Activated CD4-positive, alpha-beta T cell treated with anti-CD3 and anti-CD28 coated beads, Interleukin-2, amount 10 ng/mL, durations not matched to agents 24 days and 14 days (primary cell): ENCODE measurements around the gene SENP1. TPM values are rescaled to one million over a fixed set of nuclear protein-coding genes. Genes with fewer than 3 reads are reported as not detected.

Experiments
- DNase-seq: peaks from one replicate; pipeline ENCODE4 v3.0.0; 2022
- H3K27ac Mint-ChIP-seq: one replicate; pipeline ENCODE4 v1.8.0; 2022; ENCODE audit warnings: mild to moderate bottlenecking, mixed read lengths
- H3K27me3 Mint-ChIP-seq: one replicate; pipeline ENCODE4 v1.8.0; 2022; ENCODE audit warnings: mixed read lengths
- H3K36me3 Mint-ChIP-seq: one replicate; pipeline ENCODE4 v1.8.0; 2022; ENCODE audit warnings: low read depth, mild to moderate bottlenecking, mixed read lengths
- H3K4me1 Mint-ChIP-seq: one replicate; pipeline ENCODE4 v1.8.0; 2021; ENCODE audit warnings: mixed read lengths
- H3K4me3 Mint-ChIP-seq: one replicate; pipeline ENCODE4 v1.8.0; 2022; ENCODE audit warnings: mild to moderate bottlenecking, moderate library complexity, mixed read lengths
- H3K9me3 Mint-ChIP-seq: one replicate; pipeline ENCODE4 v1.8.0; 2021; ENCODE audit warnings: mixed read lengths
- intact Hi-C: fragments of 100-400 bp; cut with micrococcal nuclease; formaldehyde crosslinking; loops from one replicate; pipeline ENCODE4 v1.15.1; 2023
- total RNA-seq: library from RNA; stranded (reverse); gene quantifications from 2 replicates; pipeline ENCODE4 v1.2.3, GENCODE V29; 2022

Gene SENP1
- total RNA-seq, 1 donor from 2014 or later, result 58.6 TPM

- no peak overlapping the region for H3K4me3 Mint-ChIP-seq
- intact Hi-C loops, result no loop called here
- H3K27ac Mint-ChIP-seq, result no peak overlapping the region
- peaks cover 88% of the 10 kb centered on the region for H3K27me3 Mint-ChIP-seq
- no peaks in the 10 kb centered on the region for H3K9me3 Mint-ChIP-seq
- peaks cover 33% of the 10 kb centered on the region for H3K4me1 Mint-ChIP-seq
- DNase-seq, result no peak
- no peaks in the 10 kb centered on the region for H3K36me3 Mint-ChIP-seq
These were observed 100.2 kb downstream of the SENP1 start for GRCh38 chr12:48005750-48006021.

- Mint-ChIP-seq H3K36me3 (no peaks in the 10 kb centered on the region), H3K27me3 (peaks cover 91% of the 10 kb centered on the region), H3K4me1 (peaks cover 33% of the 10 kb centered on the region), H3K4me3 (no peak overlapping the region), H3K27ac (no peak overlapping the region), H3K9me3 (no peaks in the 10 kb centered on the region)
- DNase-seq, result no peak
- intact Hi-C loops, result no loop called here
These were observed 100.7 kb downstream of the SENP1 start for GRCh38 chr12:48005001-48005749.

GRCh38 chr12:48004053-48004941 is 101.6 kb downstream of the SENP1 start, which contains the start of gene COL2A1:
Gene COL2A1 (minus strand): TSS chr12:48004476. CDS start chr12:48004321, 155 bp downstream.
- no peaks in the 10 kb centered on the region for H3K36me3 Mint-ChIP-seq
- H3K9me3 Mint-ChIP-seq, result no peaks in the 10 kb centered on the region
- peaks cover 33% of the 10 kb centered on the region for H3K4me1 Mint-ChIP-seq
- intact Hi-C loops, result loop anchor here (5.0 kb wide), 2 partner anchors 183 to 978 kb away; no protein-coding TSS in a partner anchor
- H3K27me3 Mint-ChIP-seq, result peaks cover 91% of the 10 kb centered on the region
- H3K27ac Mint-ChIP-seq, result peak within 1 kb of the TSS; percentile 32
- H3K4me3 Mint-ChIP-seq, result peak within 1 kb of the TSS; percentile 60
- DNase-seq, result peak; percentile 75

GRCh38 chr12:48003226-48004052 is 102.4 kb downstream of the SENP1 start:
- peak overlapping the region; percentile 60 for H3K4me3 Mint-ChIP-seq
- H3K36me3 Mint-ChIP-seq, result no peaks in the 10 kb centered on the region
- DNase-seq, result peak; percentile 67
- intact Hi-C loops, result loop anchor here (5.0 kb wide), 2 partner anchors 184 to 979 kb away; no protein-coding TSS in a partner anchor
- peak overlapping the region; percentile 32 for H3K27ac Mint-ChIP-seq
- H3K9me3 Mint-ChIP-seq, result no peaks in the 10 kb centered on the region
- peaks cover 33% of the 10 kb centered on the region for H3K4me1 Mint-ChIP-seq
- peaks cover 91% of the 10 kb centered on the region for H3K27me3 Mint-ChIP-seq

GRCh38 chr12:48002773-48003218 is 103.1 kb downstream of the SENP1 start:
- peak; percentile 65 for DNase-seq
- no peaks in the 10 kb centered on the region for H3K9me3 Mint-ChIP-seq
- H3K36me3 Mint-ChIP-seq, result no peaks in the 10 kb centered on the region
- H3K4me3 Mint-ChIP-seq, result peak overlapping the region; percentile 60
- peaks cover 91% of the 10 kb centered on the region for H3K27me3 Mint-ChIP-seq
- peaks cover 33% of the 10 kb centered on the region for H3K4me1 Mint-ChIP-seq
- intact Hi-C loops, result loop anchor here (5.0 kb wide), 2 partner anchors 185 to 980 kb away; no protein-coding TSS in a partner anchor
- H3K27ac Mint-ChIP-seq, result no peak overlapping the region

GRCh38 chr12:48002414-48002730 is 103.5 kb downstream of the SENP1 start:
- intact Hi-C loops, result loop anchor here (5.0 kb wide), 2 partner anchors 185 to 980 kb away; no protein-coding TSS in a partner anchor
- H3K9me3 Mint-ChIP-seq, result no peaks in the 10 kb centered on the region
- H3K36me3 Mint-ChIP-seq, result no peaks in the 10 kb centered on the region
- no peak for DNase-seq
- H3K27me3 Mint-ChIP-seq, result peaks cover 90% of the 10 kb centered on the region
- H3K4me1 Mint-ChIP-seq, result peaks cover 33% of the 10 kb centered on the region
- H3K4me3 Mint-ChIP-seq, result peak overlapping the region; percentile 73
- H3K27ac Mint-ChIP-seq, result no peak overlapping the region

- H3K27ac Mint-ChIP-seq, result peak overlapping the region; percentile 42
- DNase-seq, result peak; percentile 72
These were observed 104.1 kb downstream of the SENP1 start for GRCh38 chr12:48001505-48002413.

GRCh38 chr12:48000878-48001504 is 104.9 kb downstream of the SENP1 start:
- peaks cover 86% of the 10 kb centered on the region for H3K27me3 Mint-ChIP-seq
- no peaks in the 10 kb centered on the region for H3K9me3 Mint-ChIP-seq
- peak overlapping the region; percentile 73 for H3K4me3 Mint-ChIP-seq
- intact Hi-C loops, result loop anchor here (5.0 kb wide), 2 partner anchors 186 to 981 kb away; no protein-coding TSS in a partner anchor
- H3K4me1 Mint-ChIP-seq, result peaks cover 33% of the 10 kb centered on the region
- DNase-seq, result no peak
- no peaks in the 10 kb centered on the region for H3K36me3 Mint-ChIP-seq
- peak overlapping the region; percentile 42 for H3K27ac Mint-ChIP-seq

More at GRCh38 chr12:48001505-48002413, 104.1 kb downstream of the SENP1 start:
- peak overlapping the region; percentile 73 for H3K4me3 Mint-ChIP-seq
- no peaks in the 10 kb centered on the region for H3K9me3 Mint-ChIP-seq
- peaks cover 90% of the 10 kb centered on the region for H3K27me3 Mint-ChIP-seq
- intact Hi-C loops, result loop anchor here (5.0 kb wide), 2 partner anchors 186 to 981 kb away; no protein-coding TSS in a partner anchor
- H3K36me3 Mint-ChIP-seq, result no peaks in the 10 kb centered on the region
- peaks cover 33% of the 10 kb centered on the region for H3K4me1 Mint-ChIP-seq

- intact Hi-C loops, result loop anchor here (5.0 kb wide), 2 partner anchors 187 to 982 kb away; no protein-coding TSS in a partner anchor
- H3K27ac Mint-ChIP-seq, result no peak overlapping the region
- H3K36me3 Mint-ChIP-seq, result no peaks in the 10 kb centered on the region
- H3K4me1 Mint-ChIP-seq, result peaks cover 31% of the 10 kb centered on the region
- no peak for DNase-seq
- no peak overlapping the region for H3K4me3 Mint-ChIP-seq
- H3K27me3 Mint-ChIP-seq, result peaks cover 86% of the 10 kb centered on the region
- H3K9me3 Mint-ChIP-seq, result no peaks in the 10 kb centered on the region
These were observed 106.1 kb downstream of the SENP1 start for GRCh38 chr12:47999816-48000215.

GRCh38 chr12:47997321-47997720 is 108.6 kb downstream of the SENP1 start:
- no peaks in the 10 kb centered on the region for H3K9me3 Mint-ChIP-seq
- DNase-seq, result no peak
- no peaks in the 10 kb centered on the region for H3K36me3 Mint-ChIP-seq
- H3K4me1 Mint-ChIP-seq, result peaks cover 16% of the 10 kb centered on the region
- peaks cover 91% of the 10 kb centered on the region for H3K27me3 Mint-ChIP-seq
- H3K4me3 Mint-ChIP-seq, result no peak overlapping the region
- intact Hi-C loops, result no loop called here
- H3K27ac Mint-ChIP-seq, result no peak overlapping the region

- H3K4me1 Mint-ChIP-seq, result peaks cover 4% of the 10 kb centered on the region
- H3K9me3 Mint-ChIP-seq, result no peaks in the 10 kb centered on the region
- no peak overlapping the region for H3K4me3 Mint-ChIP-seq
- H3K27me3 Mint-ChIP-seq, result peaks cover 89% of the 10 kb centered on the region
- intact Hi-C loops, result no loop called here
- no peak for DNase-seq
- H3K27ac Mint-ChIP-seq, result no peak overlapping the region
- H3K36me3 Mint-ChIP-seq, result no peaks in the 10 kb centered on the region
These were observed 109.9 kb downstream of the SENP1 start for GRCh38 chr12:47995981-47996401.

GRCh38 chr12:47993491-47993890 is 112.4 kb downstream of the SENP1 start:
- Mint-ChIP-seq H3K36me3 (no peaks in the 10 kb centered on the region), H3K9me3 (no peaks in the 10 kb centered on the region), H3K27ac (no peak overlapping the region), H3K4me3 (no peak overlapping the region), H3K4me1 (peaks cover 19% of the 10 kb centered on the region), H3K27me3 (peaks cover 74% of the 10 kb centered on the region)
- no peak for DNase-seq
- intact Hi-C loops, result no loop called here
